NB4 (cell line): ENCODE data around the gene RHBDF2.

Source experiments
- CTCF ChIP-seq: IDR thresholded peaks from one replicate; pipeline ENCODE4 v1.5.1; 2012; ENCODE audit warnings: low read depth, low read length
- POLR2A ChIP-seq: IDR thresholded peaks from 2 replicates; pipeline ENCODE4 v1.6.1; 2011; ENCODE audit warnings: mild to moderate bottlenecking; ENCODE audit not compliant: insufficient read length; ENCODE audit errors: extremely low read depth

- TF ChIP-seq CTCF (peak; percentile 72), POLR2A (no peak)
Observed at GRCh38 chr17:76506408-76507345, 5.5 kb upstream of the RHBDF2 start.
